Skeletal muscle cell (primary cell): ENCODE data around the gene SUPT5H.

Experiments
- DNase-seq: peaks from one replicate; pipeline ENCODE4 v3.0.0-alpha.2; 2010; ENCODE audit warnings: low read depth
- H3K4me3 ChIP-seq: 2 replicates; pipeline ENCODE4 v1.5.1; 2011; ENCODE audit warnings: low read depth, mild to moderate bottlenecking, control low read depth, low read length, moderate library complexity

SUPT5H gene

DNA sequence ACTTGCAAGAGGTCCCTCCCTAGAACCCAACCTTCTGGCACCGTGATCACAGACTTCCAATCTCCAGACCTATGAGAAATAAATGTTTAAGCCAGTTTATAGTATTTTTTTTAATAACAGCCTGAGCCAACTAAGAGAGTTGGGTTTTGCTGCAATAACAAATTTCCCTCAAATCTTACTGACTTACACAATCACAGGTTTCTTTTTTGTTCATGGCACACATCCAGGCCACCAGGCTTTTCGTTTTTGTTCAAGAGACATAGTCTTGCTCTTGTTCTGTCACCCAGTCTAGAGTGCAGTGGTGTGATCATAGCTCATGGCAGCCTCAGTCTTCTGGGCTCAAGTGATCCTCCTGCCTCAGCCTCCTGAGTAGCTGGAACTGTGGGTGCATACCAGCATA is 67.6 kb downstream of the SUPT5H start:
- no peak overlapping the region for H3K4me3 ChIP-seq
- no peak for DNase-seq

DNA sequence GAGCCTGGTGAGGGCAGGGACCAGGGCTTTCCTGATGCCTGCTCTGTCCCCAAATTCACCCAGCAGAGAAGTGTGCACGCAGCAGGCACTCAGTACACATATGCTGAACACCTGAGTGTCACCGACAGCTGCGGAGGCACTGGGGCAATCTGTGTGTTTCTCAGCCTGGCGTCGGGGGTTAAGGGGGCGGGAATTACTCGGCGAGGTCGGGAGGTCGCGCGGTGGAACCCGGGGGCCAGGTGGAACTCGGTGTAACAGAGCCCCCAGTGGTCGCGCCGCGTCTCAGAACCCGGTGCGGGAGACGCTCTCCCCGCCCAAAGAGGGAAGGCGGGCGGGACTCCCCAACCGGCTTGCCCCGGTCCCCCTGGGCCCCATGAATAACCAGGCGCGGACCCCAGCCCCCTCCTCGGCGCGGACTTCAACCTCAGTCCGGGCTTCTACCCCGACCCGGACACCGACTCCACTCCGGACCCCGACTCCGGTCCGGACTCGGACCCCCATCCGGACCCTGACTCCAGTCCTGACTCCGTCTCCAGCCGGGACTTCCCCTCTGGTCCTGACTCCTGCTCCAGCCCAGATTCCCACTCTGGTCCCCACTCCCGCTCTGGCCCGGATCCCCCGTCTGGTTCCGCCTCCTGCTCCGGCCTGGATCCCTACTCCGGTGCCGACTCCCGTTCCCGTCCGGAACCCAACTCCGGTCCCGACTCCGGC is 69.6 kb downstream of the SUPT5H start, which contains the start of gene SELENOV:
Gene SELENOV, plus strand, starts transcription at position 300 of the 711 bp plus-strand sequence. Its CDS starts 74 bp downstream, at position 374.
- no peak for DNase-seq
- H3K4me3 ChIP-seq, result peak within 1 kb of the TSS; percentile 13

DNA sequence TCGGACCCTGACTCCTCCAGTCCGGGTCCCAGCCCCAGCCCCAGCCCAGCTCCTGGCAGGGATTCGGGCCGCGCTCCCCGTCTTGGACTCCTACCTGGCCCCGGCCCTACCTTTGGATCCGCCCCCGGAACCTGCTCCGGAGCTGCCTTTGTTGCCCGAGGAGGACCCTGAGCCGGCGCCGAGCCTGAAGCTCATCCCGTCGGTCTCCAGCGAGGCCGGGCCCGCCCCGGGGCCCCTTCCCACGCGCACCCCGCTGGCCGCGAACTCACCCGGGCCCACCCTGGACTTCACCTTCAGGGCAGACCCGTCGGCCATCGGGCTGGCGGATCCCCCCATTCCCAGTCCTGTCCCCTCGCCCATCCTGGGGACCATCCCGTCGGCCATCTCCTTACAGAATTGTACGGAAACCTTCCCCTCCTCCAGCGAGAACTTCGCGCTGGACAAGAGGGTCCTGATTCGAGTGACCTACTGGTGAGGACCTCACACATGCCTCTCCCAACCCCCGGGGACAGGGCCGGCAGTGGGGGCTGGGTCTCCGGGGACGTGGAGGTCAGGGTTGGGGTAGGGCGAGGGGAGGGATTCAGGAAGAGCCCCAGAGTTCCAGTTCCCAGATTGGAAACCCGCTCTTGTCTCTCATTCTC is 70.3 kb downstream of the SUPT5H start:
- peak overlapping the region; percentile 13 for H3K4me3 ChIP-seq
- DNase-seq, result no peak

DNA sequence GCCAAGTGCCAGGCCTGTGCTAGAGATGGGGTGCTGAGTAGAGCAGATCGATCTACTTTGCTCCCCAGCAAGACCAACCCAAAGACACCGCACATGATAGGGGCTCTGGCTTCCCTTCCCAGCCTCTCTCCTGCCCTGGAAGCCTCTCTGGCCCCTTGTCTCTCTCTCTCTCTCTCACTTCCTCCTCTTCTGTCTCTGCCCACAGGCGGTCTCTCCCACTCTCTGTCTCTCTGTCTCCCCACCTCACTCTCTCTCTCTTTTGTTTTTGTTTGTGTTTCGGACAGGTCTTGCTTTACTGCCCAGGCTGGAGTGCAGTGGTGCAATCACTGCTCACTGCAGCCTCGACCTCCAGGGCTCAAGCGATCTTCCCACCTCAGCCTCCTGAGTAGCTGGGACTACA is 70.9 kb downstream of the SUPT5H start:
- no peak overlapping the region for H3K4me3 ChIP-seq
- DNase-seq, result no peak

DNA sequence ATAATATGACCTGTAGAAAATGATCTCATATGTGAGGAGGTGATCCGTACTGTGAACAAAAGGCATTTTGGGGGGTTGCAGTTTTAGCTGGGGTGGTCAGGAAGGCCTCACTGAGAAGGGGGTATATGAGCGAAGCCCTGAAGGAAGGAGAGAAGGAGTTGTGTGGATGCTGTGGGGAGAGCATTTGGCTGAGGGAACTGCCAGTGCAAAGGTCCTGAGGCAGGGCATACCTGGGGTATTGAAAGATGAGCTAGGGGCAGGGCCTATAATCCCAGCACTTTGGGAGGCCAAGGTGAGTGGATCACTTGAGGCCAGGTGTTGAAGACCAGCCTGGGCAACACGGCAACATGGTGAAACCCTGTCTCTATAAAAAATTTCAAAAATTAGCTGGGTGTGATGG is 72.0 kb downstream of the SUPT5H start:
- no peak for DNase-seq

DNA sequence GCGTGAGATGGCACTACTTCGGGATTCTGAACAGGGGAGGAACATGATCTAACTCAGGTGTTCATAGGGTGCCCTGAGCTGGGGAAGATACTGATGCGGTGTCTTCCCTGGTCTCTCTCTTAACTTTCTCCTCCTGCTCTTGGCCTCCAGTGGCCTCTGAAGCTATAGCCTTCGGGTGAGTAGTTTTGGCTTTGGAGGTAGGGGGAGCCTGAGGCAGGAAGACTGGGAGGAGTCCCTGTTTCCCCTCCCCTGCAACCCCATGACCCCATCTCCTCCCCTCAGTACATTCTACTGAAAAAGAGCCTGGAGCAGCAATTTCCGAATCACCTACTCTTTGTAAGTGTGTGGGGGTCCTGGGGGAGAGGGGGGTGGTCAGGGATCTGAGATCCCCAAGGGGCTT is 73.1 kb downstream of the SUPT5H start:
- DNase-seq, result no peak
- H3K4me3 ChIP-seq, result no peak overlapping the region

More for the DNA sequence above, 72.0 kb downstream of the SUPT5H start:
- H3K4me3 ChIP-seq, result no peak overlapping the region

DNA sequence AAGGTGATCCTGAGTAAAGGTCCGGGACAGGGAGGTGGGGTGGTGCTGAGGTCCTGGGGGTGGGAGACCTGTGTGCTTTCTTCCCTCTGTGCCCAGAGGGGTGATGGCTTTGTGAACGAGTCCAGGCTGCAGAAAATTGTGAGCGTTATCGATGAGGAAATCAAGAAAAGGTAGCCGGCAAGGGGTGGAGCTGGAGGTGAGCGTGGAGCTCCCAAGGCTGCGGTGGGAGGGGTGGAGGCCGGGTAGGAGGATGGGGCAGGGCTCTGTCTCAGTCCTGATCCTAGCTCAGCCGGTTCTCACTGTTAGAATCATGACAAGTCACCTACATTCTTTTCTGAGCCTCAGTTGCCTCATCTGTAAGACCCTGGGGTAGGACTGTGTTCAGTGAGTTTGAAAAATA is 73.6 kb downstream of the SUPT5H start:
- no peak for DNase-seq
- H3K4me3 ChIP-seq, result no peak overlapping the region

DNA sequence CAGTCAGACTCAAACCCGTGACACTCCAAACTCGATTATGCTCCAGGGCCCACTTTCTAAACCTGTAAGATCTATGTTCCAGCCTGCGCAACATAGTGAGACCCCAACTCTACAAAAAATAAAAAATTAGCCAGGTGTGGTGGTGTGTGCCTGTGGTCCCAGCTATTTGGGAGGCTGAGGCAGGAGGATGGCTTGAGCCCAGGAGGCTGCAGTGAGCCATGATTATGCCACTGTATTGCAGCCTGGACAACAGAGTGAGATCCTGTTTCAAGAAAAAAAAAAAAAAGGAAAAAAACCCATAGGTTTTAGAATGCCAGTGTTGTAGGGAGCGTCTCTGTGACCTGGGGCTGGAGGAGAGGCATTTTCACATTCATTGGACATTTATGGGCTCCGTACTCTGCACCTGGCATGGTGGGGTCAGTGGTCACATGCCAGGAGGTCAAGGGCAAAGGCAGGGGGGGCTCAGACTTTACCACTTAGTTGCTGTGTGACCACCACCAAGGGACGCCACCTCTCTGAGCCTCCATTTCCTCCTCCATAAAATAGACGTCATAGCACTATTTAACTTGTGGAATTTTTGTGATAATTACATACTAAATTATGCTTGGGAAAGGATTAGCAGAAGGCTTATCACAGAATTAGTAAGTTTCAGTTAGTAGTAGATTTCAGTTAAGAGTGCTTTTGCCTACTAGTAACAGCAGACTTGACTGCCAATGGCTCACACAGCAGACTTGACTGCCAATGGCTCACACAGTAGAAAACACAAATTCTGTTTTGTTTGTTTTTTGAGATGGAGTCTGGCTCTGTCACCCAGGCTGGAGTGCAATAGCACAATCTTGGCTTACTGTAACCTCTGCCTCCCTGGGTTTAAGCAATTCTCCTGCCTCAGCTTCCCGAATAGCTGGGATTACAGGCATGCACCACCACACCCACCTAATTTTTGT is 75.4 kb downstream of the SUPT5H start:
- no peak for DNase-seq
- H3K4me3 ChIP-seq, result no peak overlapping the region

DNA sequence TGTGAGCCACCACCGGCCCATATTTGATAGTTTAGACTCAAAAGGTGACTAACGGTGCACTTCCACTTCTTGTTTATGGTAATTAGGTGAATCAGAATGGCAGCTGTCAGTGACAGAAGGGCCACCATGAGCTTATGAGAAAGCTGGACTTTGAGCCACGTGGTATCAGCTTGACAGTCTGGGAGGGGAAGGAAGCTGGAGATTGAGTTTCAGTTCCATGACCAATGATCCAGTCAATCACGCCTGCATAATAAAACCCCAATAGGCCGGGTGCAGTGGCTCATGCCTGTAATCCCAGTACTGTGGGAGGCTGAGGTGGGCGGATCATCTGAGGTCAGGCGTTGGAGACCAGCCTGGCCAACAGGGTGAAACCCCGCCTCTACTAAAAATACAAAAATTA is 79.1 kb downstream of the SUPT5H start:
- no peak overlapping the region for H3K4me3 ChIP-seq
- DNase-seq, result no peak

DNA sequence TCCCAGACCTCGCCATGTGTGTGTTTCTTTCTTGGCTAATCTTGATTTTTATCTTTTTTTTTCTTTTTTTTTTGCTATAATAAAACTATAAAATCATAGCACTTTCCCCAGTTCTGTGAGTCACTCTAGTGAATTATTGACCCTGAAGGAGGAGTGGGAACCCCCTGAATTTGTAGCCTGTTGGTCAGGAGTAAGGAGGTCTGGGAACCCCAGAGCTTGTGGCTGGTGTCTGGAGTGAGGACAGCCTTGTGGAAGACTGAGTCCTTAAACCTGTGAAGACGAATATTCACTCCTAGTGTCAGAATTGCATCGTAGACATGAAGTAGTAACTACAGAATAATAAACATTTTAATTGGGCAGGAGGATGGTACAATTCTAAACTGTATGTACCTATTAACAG is 79.8 kb downstream of the SUPT5H start:
- H3K4me3 ChIP-seq, result no peak overlapping the region
- no peak for DNase-seq
